SIG-M5 (cell line): ENCODE data around the gene TBX1.

Source experiments
- DNase-seq: peaks from one replicate; lab custom pipeline; 2025; lab: John Stamatoyannopoulos, UW

TBX1 gene

DNA sequence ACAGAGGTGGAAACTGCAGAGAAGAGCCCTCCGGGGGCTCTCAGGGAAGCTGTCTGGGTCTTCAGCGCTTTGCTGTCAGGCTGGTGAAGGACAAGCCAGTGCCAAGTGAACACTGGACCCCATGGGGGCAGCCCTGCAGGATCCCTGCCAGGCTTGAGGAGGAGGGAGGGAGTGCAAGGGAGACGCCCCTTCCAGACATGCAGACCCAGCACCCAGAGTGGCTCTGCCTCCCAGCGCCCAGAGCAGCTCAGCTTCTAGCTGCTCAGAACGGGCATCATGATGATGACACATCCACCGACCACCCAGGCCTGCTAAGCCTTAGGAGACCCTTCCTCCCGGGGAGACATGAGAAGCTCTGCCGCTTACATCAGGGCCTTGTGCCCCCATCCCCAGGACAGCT lies 39.7 kb downstream of the TBX1 start:
- DNase-seq: no peak

DNA sequence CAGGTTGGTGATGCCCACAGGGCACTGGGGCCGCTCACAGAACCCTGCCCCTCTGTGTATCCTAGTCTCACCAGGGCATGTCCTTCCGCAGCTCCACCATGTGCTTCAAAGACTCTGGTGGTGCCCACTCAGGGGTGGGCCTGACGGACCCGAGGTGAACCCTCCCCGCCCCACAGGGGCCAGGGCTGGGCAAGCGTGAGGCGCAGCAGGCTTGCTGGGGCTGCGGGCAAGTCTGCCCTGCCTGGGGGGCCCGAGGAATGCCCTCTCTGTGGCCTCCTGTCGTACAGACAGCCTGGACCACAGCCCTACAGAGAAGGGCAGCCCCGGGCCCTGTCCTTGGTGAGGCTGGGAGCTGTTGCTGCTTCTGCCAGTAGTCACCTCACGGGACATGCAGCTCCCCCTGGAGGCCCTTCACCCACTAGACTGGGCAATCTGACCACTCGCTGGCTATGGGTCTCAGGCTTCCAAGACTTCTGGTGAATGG lies 40.2 kb downstream of the TBX1 start:
- DNase-seq: no peak

DNA sequence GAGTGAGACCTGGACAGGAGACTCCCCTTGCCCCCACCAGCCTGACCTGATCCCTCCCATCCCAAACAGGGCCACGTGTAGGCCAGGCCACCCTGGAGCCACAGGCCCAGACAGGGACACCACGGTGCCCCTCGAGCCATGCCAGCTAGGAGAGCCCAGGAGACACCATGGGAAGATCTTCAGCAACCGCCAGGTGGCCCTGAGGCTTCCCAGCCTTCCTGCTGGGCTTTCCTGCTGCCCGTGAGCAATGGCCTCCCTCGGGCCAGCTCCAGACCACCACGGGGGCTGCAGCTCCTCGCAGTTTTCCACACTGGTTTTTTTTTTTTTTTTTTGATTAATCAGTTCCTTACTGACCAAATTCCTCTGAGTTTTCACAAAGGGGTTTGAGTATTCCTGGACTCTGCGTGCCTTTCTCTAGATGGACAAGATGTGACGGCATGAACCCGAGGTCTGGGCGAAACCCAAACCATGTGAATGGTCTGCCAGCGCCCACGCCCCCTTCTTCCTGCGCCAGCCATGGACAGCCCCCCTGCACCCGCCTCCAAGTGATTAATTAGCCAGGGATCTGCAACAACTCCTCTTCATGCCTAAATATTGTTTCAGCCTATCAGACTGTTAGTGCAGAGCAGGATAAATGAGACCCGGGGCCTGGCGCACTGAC lies 40.9 kb downstream of the TBX1 start:
- DNase-seq: no peak

DNA sequence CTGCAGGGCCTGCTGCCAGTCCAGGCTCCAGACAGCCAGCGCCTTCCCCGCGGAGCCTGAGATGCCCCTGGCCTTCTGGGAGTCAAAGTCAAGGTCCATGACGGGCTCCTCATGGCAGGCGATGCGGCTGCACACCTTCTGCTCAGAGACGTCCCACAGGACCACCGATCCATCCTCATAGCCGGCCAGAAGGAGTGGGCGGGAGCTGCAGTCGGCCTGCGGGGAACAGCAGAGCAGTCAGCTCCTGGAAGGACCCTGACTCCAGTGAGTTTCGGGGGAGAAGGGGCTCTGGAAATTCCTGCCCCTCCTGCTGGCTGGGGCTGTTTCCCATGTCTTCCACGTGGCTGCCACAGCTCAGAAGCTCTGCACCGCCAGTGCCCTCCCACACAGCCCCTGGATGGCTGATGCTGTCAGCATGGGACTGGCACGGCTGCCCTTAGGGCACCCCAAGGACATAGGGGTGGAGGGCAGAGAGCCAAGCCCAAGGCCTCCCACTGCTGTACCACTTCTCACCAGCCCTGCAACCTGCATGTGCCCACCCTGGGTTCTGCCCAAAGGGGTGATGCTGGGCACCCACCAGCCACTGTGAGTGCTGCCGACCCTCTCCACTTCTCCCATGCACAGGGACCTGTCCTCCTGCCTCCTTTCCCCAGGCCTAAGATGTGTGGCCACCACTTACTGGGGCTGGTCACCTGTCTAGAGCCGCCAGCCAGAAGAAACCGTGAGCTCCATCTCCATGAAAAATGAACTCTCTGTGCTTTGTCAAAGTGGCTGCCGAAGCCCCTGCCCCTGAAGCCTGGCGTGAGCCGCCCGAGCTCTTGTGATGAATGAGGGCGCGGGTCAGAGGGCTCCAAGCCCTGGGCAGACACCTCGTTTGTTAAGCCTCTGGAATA lies 41.7 kb downstream of the TBX1 start:
- DNase-seq: no peak

DNA sequence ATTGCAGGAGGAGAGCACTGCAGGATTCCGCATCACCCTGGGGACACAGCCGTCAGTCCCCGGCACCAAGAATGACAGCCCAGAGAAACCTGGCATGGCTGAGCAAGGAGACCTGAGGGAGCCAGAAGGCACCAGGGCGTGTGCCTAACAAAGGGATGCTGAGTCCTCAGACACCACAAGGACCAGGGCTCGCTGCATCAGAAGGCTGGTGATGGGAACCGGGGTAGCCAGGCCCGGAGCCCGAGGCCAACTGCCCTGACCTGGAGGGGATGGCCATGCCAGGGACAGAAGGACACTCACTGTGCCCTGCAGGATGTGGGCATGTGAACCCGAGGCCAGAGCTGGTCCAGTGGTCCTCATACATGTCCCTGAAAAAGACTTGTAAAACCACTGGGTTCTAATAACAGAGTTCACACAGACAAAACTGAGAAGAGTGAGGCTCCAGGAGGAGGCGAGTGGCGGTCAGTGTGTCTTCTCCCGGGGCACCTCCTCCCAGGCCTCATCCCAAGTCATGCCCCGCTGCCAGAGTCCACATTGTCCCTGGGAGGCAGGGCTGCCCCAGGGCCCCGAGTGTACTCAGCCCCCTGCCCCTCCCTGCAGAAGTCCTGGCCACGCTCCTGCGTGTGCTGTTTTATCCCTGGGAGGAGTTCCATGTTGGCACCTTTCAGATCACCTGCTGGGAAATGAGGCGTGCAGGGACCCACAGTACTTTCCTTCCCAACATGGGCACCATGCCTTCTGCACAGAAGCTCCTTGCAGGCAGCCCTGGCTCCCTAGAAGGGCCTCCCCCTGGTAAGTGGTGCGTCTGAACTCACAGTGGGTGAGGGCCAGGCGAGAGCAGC lies 42.5 kb downstream of the TBX1 start:
- no peak for DNase-seq

DNA sequence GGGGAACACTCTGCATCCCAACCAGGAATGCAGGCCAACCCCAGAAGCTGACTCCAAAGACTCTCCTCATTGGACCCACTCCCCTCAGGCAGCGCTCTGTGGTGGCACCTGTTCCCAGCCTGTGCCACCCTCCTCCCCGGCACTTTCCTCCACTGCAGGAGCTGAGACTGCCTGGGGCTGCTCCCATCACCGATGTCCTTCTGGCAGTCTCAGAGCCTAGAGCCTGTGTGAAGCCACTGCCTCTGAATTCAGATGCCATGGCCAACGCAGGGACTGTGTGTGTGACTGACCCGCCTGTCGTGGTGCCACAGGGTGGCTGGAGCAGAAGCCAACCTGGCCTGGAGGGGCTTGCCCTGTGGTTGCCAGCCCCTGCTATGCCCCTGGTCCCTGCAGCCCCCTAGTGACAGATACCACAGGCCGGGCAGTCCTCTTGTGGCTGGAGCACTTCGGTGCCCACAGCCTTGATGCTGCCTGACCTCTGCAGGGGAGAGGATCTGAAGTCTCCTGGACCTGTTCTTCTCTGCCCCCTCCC lies 43.2 kb downstream of the TBX1 start:
- no peak for DNase-seq

DNA sequence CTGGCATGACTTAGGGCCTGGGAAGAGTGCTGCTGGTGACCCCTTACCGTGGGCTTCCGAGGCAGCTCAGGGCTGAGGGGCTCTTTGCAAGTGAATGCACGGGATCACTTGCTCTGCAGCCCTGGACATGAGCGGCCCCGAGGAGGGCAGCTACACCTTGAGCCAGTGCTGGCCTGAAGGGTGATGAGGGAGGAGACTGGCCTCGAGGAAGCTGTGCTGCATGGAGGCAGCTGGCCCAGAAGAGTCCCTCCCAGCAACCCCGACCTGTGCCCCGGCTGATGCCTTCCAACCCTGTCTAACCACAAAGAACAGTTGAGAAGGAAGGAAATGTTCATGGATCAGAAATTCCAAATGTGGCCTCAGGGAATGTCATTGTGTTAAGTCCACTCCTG lies 45.2 kb downstream of the TBX1 start:
- DNase-seq: no peak

DNA sequence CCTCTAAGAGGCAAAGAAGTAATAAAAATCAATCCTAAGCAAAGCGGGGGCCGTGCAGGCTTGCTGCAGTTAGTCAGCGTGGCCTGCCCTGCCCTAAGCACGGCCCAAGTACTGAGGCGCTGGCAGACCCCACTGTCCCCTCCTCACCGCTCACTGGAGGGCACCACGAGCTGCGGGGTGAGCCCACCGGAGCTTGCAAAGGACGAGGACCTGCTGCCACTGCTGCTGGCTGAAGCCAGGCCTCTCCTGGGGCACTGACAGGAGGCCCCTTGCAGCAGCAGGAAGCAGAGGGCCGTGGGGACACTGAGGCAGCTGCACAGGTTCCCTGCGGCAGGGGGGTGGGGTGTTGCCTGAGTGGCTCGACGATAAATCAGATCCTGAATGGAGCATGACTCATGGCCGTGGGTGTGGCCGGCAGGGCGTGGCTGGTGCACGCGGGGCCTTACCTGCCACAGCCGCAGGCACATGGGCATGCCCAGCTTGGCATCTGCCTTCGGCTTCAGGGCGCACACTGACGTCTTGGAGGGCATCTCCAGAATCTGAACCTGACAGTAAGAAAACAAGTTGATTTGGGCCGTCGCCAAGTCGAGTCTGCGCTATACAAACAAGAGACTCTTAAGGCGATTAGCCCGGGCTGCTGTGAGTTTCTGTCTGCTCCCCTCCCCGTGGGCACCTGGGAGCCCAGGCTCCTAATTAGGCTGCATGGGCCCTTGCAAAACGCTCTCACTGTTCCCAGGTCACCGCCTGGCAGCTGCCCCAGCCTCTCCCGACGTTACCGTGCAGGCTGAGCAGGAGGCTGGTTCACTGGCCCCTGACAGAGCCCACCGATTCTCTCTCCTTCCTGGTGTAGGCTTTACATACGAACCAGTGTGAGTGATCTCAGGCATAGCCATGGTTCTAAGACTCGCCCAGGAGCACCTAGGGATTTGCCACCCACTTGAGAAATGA lies 45.9 kb downstream of the TBX1 start:
- no peak for DNase-seq

DNA sequence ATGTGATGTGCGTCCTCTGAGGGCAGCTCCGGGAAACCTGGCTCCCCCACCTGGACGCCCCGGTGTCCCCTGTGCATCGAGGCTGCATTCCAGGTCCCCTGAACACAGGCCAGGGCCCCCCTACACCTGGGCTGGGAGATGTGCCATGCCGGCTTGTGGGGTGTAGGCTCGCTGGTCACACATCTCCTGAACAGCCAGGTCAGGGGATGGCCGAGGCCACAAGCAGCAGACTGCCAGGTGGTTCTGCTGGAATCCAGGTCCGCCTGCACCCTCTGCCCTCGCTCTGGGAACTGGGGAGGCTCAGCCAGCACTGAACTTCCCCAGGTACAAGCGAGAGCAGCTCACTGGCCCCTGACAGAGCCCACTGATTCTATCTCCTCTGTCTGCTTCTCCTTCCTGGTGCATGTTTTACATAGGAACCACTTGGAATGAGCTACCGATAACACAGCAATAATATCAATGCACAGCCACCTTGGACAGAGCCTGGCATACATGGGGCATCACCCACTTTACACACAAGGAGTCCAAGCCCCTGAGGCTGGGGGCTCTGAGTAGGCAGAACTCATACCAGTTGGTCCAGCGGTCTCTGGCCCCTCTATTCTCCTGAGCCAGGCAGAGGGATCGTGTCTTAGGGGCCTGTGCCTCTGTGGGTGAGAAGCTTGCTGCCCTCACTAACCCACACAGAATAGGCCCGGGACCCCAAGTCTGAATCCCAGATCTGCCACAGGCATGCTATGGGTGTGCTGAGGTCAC lies 46.8 kb downstream of the TBX1 start:
- no peak for DNase-seq

DNA sequence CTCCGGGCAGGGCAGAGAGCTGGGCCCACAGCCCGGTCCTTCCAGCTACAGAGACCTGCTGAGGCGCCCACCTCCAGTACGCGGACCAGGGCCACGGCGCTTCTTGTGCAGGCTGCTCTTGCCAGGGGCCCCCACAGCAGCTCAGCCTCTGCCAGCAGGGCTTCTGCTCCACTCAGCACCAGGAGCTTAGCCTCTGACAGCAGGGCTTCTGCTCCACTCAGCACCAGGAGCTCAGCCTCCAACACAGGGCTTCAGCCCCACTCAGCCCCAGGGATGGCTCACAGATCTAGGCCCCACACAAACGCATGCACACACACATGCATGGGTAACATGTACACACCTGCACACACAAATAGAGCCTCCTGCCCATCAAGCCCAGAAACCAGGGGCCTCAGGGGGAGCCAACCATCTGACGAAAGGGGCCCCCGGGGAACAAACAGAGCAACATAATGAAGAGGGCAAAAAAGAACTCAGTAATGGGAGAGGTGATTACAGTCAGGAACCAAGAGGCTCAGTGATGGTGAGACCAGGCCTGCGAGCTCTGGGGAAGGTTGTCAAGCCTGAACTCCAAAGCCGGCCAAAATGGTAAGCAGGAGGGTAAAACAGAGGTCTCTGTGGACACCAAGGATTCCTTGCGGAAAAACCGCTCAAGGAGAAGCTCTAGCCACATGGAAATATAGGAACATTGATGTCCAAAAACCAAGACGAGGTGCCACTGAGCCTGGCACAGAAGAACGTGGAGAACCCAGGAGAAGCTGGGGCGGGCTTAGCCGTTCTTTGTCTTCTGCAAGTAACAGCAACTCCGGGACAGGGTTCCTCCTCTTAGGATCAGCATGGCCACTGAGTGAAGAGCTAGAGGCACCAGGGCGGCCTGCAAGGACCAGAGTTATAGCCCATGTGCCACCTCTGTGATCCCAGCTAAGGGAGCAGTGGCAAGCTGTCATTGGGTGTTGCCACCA lies 47.6 kb downstream of the TBX1 start:
- DNase-seq: no peak

DNA sequence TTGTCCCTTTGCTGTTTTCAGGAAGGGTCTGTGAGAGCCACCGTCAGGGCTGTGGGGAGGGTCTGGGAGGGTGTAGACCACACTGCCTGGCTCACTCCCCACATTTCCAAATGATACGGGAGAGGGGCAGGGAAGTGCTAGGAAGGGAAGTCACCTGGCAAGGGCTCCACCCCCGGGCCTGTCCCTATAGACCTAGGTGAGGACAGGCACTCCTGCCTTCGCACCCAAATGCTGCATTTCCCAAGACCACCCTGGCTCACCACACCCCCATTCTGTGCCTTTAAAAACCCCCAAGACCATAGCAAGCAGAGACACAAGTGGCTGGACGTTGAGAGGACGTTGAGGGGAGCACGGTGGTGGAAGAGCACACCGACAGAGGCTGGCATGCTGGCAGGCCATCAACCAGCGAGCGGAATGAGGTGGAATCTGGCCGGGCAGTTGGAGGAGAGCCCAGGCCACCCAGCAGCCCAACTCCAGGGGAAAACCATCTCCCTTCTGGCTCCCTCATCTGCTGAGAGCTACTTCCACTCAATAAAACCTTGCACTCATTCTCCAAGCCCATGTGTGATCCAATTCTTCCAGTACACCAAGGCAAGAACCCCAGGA lies 48.4 kb downstream of the TBX1 start:
- no peak for DNase-seq

DNA sequence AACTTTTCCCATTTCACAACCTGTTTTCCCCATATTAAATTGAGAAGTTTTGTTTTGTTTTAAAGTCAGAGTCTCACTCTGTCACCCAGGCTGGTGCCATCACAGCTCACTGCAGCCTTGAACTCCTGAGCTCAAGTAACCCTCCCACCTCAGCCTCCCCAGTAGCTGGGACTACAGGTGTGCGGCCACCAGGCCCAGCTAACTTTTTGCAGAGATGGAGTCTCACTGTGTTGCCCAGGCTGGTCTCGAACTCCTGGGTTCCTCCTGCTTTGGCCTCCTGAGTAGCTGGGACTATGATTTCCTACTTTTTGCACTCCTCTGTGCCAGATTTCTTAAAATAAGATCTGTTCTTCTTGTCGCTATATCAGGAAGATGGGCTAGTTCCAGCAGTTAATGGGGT lies 49.2 kb downstream of the TBX1 start:
- DNase-seq: no peak

DNA sequence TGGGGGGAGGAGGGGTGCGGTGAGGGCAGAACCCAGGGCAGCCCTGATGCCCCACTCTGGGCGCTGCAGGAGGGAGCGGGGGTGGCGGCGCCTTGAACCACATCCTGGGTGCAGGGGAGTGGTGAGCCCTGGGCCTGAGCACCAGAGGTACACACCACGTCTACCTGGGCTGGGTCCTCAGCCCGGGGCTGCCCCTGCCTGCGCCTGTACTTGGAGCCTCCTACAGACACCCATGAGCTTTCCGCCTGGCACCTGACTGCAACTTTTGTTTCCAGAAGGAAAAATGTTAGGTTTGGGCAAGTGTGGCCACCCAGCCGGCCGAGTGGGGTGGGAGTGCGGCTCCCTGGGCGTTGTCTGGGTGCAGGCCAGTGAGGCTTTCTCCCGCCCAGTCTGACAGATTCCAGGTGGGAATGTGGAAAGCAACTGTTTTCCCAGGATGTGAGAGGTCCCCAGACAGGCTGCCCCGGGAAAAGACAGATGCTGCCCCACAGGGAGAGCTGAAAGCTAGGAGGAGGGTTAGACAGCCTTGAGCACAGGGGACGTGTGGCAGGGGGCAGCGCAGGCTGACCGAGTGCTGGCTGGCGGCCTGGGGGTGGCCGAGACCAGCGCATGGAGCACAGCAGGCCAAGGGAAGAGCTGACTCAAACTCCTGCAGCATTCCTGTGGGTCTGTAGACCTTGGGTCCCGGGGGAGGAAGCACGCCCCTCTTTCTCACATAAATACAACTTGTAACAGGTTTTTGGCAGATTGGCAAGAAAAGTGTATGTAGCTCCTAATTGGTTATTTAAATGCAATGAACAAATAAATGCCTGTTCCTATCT lies 50.0 kb downstream of the TBX1 start:
- DNase-seq: no peak

DNA sequence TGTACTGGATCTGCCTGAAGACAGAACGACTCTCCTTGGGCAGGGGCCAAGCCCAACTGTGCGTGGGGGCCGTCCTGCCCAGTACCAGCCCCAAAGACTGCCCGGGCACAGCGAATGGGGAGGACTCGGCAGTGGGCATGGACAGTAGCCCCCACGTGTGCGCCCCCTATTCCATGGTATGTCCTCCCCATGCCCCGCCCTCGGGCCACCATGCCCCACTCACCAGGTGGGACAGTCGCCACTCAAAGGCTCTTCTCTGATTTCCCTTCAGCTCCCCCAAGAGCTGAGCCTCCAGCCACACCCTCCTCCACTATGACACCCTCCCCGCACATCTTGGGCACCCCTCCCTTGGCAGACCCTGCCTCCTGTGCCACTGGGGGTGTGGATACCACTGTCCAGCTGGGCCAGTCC lies 50.6 kb downstream of the TBX1 start:
- no peak for DNase-seq

DNA sequence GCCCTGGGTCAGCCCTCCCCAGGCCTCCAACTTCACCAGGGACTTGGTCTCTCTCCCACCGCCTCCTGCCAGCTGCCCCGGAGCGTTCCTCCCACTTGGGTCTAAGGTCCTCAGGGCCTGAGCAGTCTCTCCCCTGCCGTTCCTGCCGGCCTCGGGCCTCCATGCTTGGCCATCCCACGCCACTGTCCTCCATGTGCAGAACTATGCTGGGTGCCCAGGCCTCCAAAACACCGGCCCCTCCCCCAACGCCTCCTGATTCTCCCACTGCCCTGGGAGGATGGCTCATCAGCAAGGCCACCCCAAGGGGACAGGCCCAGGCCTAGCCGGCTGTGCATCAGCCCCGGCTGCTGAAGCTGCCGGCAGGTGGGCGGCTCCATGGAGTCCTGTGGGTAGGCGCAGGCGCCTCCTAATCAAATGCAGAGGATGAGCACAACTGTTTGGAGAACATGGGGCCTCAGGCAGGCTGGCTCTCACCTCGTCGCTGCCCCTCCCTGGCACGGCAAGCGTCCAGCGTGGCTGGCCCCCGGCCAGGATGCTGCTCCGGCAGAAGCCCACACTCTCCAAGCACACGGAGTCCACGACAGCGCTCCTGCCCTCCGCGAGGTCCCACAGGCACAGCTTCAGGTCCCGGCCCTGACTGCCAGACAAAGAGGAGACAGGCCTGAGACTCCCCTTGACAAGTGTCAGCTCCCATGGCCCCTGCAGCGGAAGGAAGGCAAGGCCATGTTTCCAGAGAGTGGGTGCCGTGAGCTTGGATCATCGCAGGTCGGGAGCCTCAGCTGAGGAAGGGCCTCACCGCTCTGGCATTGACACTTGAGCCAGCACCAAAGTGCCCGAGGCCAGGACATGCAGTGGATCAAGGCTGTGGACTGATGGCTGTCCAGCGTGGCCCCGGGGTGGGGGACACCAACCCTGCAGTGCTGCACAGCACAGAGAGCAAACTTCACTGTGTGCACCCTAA lies 51.5 kb downstream of the TBX1 start:
- no peak for DNase-seq

DNA sequence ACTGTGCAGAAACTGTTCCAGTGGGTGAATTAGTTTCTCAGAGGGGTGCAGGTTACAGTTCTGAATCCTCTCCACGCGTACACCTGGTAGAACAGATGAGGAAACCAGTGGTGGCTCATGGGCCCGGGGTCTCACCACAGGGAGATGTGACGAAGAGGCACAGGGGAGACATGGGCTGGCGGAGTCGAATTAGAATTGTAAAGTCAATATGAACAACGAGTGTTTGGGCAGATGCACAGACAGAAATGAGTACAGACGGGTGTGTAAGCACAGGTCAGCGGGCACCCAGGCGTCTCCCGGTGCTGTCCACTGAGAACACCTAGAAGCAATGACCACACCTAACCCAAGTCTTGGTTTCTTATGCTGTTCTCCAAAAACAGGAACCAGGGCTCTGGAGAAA lies 52.3 kb downstream of the TBX1 start:
- no peak for DNase-seq

DNA sequence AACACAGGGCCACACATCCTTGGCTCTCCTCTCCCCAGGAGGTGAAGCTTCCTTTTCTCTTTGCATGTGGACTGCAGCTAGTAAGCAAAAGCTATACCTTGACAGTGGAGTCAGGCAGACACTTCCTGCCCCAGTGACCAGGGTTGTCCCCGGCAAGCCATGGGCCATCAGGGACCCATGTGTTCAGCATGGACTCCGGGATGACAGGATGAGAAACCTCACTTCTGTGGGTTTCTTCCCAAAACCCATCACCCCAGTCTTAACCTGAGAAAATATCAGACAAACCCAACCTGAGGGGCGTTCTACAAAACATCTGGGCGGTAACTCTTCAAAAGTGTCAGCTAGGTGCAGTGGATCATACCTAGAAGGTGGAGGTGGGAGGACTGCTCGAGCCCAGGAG lies 53.9 kb downstream of the TBX1 start:
- DNase-seq: no peak
